ENCODE results near the gene FBN2.

The FBN2 gene

GRCh38 chr5:128528637-128529255, 9.3 kb downstream of the FBN2 start:
- no peak overlapping the region for H3K4me3 ChIP-seq (ENCODE audit: low read depth, low read length)
- peak; percentile 14 for DNase-seq (ENCODE audit: low read depth)
- TF ChIP-seq, protein P1, sequence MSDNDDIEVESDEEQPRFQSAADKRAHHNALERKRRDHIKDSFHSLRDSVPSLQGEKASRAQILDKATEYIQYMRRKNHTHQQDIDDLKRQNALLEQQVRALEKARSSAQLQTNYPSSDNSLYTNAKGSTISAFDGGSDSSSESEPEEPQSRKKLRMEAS (IDR thresholded peaks at IDR 0.05; ENCODE audit: low read depth, low read length) = no peak
- no peak for TF ChIP-seq POLR2A (IDR thresholded peaks at IDR 0.05; ENCODE audit: extremely low read depth, insufficient read length)
- no peak for TF ChIP-seq MYC (IDR thresholded peaks at IDR 0.05; ENCODE audit: low read depth, low read length)
- TF ChIP-seq, protein P2, sequence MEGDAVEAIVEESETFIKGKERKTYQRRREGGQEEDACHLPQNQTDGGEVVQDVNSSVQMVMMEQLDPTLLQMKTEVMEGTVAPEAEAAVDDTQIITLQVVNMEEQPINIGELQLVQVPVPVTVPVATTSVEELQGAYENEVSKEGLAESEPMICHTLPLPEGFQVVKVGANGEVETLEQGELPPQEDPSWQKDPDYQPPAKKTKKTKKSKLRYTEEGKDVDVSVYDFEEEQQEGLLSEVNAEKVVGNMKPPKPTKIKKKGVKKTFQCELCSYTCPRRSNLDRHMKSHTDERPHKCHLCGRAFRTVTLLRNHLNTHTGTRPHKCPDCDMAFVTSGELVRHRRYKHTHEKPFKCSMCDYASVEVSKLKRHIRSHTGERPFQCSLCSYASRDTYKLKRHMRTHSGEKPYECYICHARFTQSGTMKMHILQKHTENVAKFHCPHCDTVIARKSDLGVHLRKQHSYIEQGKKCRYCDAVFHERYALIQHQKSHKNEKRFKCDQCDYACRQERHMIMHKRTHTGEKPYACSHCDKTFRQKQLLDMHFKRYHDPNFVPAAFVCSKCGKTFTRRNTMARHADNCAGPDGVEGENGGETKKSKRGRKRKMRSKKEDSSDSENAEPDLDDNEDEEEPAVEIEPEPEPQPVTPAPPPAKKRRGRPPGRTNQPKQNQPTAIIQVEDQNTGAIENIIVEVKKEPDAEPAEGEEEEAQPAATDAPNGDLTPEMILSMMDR (IDR thresholded peaks at IDR 0.05; ENCODE audit: low read depth, low read length) = no peak

DNA sequence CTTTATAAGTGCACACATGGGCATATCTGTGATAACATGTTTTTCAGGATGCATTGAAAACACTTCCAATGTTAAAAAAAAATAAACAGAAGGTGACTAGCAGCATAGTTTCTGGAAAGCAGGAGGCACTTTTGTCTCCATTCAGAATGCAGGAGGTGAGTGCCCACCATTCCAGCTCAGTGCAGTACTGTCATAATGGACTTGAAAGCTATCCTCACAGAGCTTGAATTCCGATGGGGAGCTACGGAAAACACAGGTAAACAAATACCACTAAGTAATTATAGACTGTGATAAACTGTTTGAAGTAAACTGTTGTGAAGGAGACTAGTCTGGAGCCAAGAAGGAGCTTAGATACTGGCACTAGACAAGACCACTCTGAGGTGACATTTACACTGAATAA, 9.9 kb downstream of the FBN2 start:
- H3K4me3 ChIP-seq (ENCODE audit: low read depth, low read length) = no peak overlapping the region
- TF ChIP-seq, protein P2 (IDR thresholded peaks at IDR 0.05; ENCODE audit: low read depth, low read length) = no peak
- TF ChIP-seq, protein P1 (IDR thresholded peaks at IDR 0.05; ENCODE audit: low read depth, low read length) = no peak
- no peak for TF ChIP-seq MYC (IDR thresholded peaks at IDR 0.05; ENCODE audit: low read depth, low read length)
- TF ChIP-seq POLR2A (IDR thresholded peaks at IDR 0.05; ENCODE audit: extremely low read depth, insufficient read length) = no peak
- no peak for DNase-seq (ENCODE audit: low read depth)

- DNase-seq (ENCODE audit: low read depth) = no peak
- TF ChIP-seq MYC (IDR thresholded peaks at IDR 0.05; ENCODE audit: low read depth, low read length) = no peak
- TF ChIP-seq, protein P2 (IDR thresholded peaks at IDR 0.05; ENCODE audit: low read depth, low read length) = no peak
- no peak for TF ChIP-seq POLR2A (IDR thresholded peaks at IDR 0.05; ENCODE audit: extremely low read depth, insufficient read length)
- TF ChIP-seq, protein P1 (IDR thresholded peaks at IDR 0.05; ENCODE audit: low read depth, low read length) = no peak
- no peak overlapping the region for H3K4me3 ChIP-seq (ENCODE audit: low read depth, low read length)
Measured at GRCh38 chr5:128527077-128527476, 11.0 kb downstream of the FBN2 start.

GRCh38 chr5:128522336-128522735, 15.7 kb downstream of the FBN2 start:
- TF ChIP-seq, protein P2 (IDR thresholded peaks at IDR 0.05; ENCODE audit: low read depth, low read length) = no peak
- TF ChIP-seq POLR2A (IDR thresholded peaks at IDR 0.05; ENCODE audit: extremely low read depth, insufficient read length) (no peak), MYC (IDR thresholded peaks at IDR 0.05; ENCODE audit: low read depth, low read length) (no peak)
- TF ChIP-seq, protein P1 (IDR thresholded peaks at IDR 0.05; ENCODE audit: low read depth, low read length) = no peak
- H3K4me3 ChIP-seq (ENCODE audit: low read depth, low read length) = no peak overlapping the region
- no peak for DNase-seq (ENCODE audit: low read depth)

DNA sequence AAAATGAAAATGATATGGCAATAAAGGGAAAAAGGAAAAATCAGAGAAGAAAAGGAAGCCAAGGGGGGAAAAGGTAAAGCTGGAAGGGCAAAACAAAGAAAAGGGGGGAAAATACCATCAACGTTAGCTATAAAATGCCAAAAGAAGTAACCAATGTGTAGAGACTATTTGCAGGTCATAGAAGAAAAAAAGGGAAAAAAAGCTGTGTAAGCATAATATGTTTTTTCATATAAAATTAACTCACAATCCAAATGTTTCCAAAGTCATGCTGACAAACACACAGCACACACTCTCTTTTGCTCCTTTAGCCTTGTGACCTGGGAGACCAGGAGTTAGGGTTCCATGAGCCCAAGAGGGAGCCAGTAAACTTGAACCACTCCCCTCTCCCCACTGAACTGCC, 18.2 kb downstream of the FBN2 start:
- TF ChIP-seq, protein P2 (IDR thresholded peaks at IDR 0.05; ENCODE audit: low read depth, low read length) = no peak
- TF ChIP-seq MYC (IDR thresholded peaks at IDR 0.05; ENCODE audit: low read depth, low read length) (no peak), POLR2A (IDR thresholded peaks at IDR 0.05; ENCODE audit: extremely low read depth, insufficient read length) (no peak)
- TF ChIP-seq, protein P1 (IDR thresholded peaks at IDR 0.05; ENCODE audit: low read depth, low read length) = no peak
- DNase-seq (ENCODE audit: low read depth) = no peak

More for the DNA sequence above, 18.2 kb downstream of the FBN2 start:
- no peak overlapping the region for H3K4me3 ChIP-seq (ENCODE audit: low read depth, low read length)
